ENCODE measurements around the gene C19orf12. TPM values are rescaled to one million over a fixed set of nuclear protein-coding genes. Genes with fewer than 3 reads are reported as not detected.

Gene C19orf12
- total and polyA plus RNA-seq, 12 donors: 20.0 to 68.5 (median 43.1) TPM

GRCh38 chr19:29752450-29753025, 37.5 kb upstream of the C19orf12 start:
- 40 to 55% (median 46%) methylated on average over 7 to 11 of the region's 11 CpGs for WGBS, 4 donors
- intact Hi-C loops (cut with DNase I): no loop called here

GRCh38 chr19:29751932-29752331, 36.9 kb upstream of the C19orf12 start:
- no peak for DNase-seq
- no peak overlapping the region for H3K27ac ChIP-seq
- H3K36me3 ChIP-seq (replicated peaks in 1 of 2): no peaks in the 10 kb centered on the region
- TF ChIP-seq POLR2A (IDR thresholded peaks at IDR 0.05): no peak
- TF ChIP-seq CTCF (IDR thresholded peaks at IDR 0.05): no peak
- H3K4me1 ChIP-seq (replicated peaks in 1 of 2): peaks cover 0 to 8% of the 10 kb centered on the region in 2 donors
- H3K4me3 ChIP-seq: no peak overlapping the region
- 80 to 97% (median 94%) methylated on average over 3 of the region's 3 CpGs for WGBS, 4 donors
- no peaks in the 10 kb centered on the region for H3K27me3 ChIP-seq
- intact Hi-C loops (cut with DNase I): no loop called here
- no peaks in the 10 kb centered on the region for H3K9me3 ChIP-seq (replicated peaks in 1 of 3)

More at GRCh38 chr19:29752450-29753025, 37.5 kb upstream of the C19orf12 start:
- no peak overlapping the region for H3K27ac ChIP-seq
- DNase-seq: peak; percentile 65 to 81 (median 76)
- H3K27me3 ChIP-seq: no peaks in the 10 kb centered on the region
- H3K4me3 ChIP-seq: no peak overlapping the region
- no peaks in the 10 kb centered on the region for H3K9me3 ChIP-seq (replicated peaks in 1 of 3)
- no peaks in the 10 kb centered on the region for H3K36me3 ChIP-seq (replicated peaks in 1 of 2)
- TF ChIP-seq CTCF (IDR thresholded peaks at IDR 0.05) (no peak), POLR2A (IDR thresholded peaks at IDR 0.05) (no peak)
- peaks cover 0 to 8% of the 10 kb centered on the region in 2 donors for H3K4me1 ChIP-seq (replicated peaks in 1 of 2)

GRCh38 chr19:29750001-29750400, 34.9 kb upstream of the C19orf12 start:
- H3K4me1 ChIP-seq (replicated peaks in 1 of 2): peaks cover 0 to 8% of the 10 kb centered on the region in 2 donors
- H3K36me3 ChIP-seq (replicated peaks in 1 of 2): no peaks in the 10 kb centered on the region
- TF ChIP-seq POLR2A (IDR thresholded peaks at IDR 0.05) (no peak), CTCF (IDR thresholded peaks at IDR 0.05) (no peak)
- no peak overlapping the region for H3K4me3 ChIP-seq
- no peak overlapping the region for H3K27ac ChIP-seq
- DNase-seq: no peak
- WGBS, 4 donors: 81 to 83% (median 82%) methylated on average over 5 of the region's 5 CpGs
- intact Hi-C loops (cut with DNase I): no loop called here
- no peaks in the 10 kb centered on the region for H3K9me3 ChIP-seq (replicated peaks in 1 of 3)
- no peaks in the 10 kb centered on the region for H3K27me3 ChIP-seq

- H3K9me3 ChIP-seq (replicated peaks in 1 of 3): no peaks in the 10 kb centered on the region
- no peak for TF ChIP-seq POLR2A (IDR thresholded peaks at IDR 0.05)
- TF ChIP-seq CTCF (IDR thresholded peaks at IDR 0.05): no peak
- no peak overlapping the region for H3K4me3 ChIP-seq
- no peaks in the 10 kb centered on the region for H3K27me3 ChIP-seq
- 84 to 89% (median 86%) methylated on average over 7 of the region's 7 CpGs for WGBS, 4 donors
- no peak overlapping the region for H3K27ac ChIP-seq
- DNase-seq: no peak
- intact Hi-C loops (cut with DNase I): no loop called here
- peaks cover 0 to 8% of the 10 kb centered on the region in 2 donors for H3K4me1 ChIP-seq (replicated peaks in 1 of 2)
- no peaks in the 10 kb centered on the region for H3K36me3 ChIP-seq (replicated peaks in 1 of 2)
These were observed 34.2 kb upstream of the C19orf12 start for GRCh38 chr19:29748996-29749849.

All from adrenal gland (tissue), 12 donors.